ENCODE data around the gene GNA15.

Gene GNA15

DNA sequence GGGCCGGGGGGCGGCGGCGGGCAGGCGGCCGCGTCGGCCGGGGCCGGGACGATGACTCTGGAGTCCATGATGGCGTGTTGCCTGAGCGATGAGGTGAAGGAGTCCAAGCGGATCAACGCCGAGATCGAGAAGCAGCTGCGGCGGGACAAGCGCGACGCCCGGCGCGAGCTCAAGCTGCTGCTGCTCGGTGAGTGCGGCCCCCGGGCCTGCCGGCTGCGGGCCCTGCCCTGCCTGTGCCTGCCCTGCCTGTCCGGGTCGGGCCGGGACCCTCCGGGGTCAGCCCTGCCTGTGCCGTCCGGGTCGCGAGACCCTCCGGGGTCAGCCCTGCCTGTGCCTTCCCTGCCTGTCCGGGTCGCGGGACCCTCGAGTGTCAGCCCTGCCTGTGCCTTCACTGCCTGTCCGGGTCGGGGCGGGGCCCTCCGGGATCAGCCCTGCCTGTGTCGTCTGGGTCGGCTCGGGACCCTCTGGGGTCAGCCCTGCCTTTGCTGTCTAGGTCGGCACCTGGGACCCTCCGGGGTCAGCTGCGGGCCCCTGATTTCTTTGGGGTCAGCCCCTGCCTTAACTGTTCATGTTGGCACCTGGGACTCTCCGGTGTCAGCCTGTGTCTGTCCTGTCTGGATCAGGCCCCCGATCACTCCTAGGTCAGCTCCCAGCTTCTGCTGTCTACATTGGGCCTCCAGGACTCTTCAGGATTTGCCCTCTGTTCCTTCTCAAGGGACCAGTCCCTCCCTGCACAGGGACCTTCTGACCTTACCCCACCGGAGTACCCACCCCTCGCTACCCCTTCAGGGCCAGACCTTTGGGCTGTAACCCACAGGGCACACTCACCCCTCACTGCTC, 41.0 kb upstream of the GNA15 start:
- Histone ChIP-seq H3K4me3 (ENCODE audit: insufficient read depth, low read length, poor library complexity, severe bottlenecking) (peak overlapping the region; percentile 60), H2AFZ (ENCODE audit: low read depth, low read length, severe bottlenecking) (peak overlapping the region; percentile 7), H3K36me3 (ENCODE audit: low read length) (no peaks in the 10 kb centered on the region), H3K9me2 (replicated peaks; ENCODE audit: insufficient read depth, low read length) (no peaks in the 10 kb centered on the region), H3K27me3 (ENCODE audit: low read length) (no peaks in the 10 kb centered on the region), H3K27ac (ENCODE audit: low read depth, low read length) (no peak overlapping the region), H3F3A (ENCODE audit: insufficient read depth) (no peaks in the 10 kb centered on the region), H3K9ac (ENCODE audit: low read length) (peak overlapping the region; percentile 71), H3K4me2 (ENCODE audit: low read depth, low read length, poor library complexity, severe bottlenecking) (peak overlapping the region; percentile 87), H3K79me2 (ENCODE audit: insufficient read depth, low read length) (no peaks in the 10 kb centered on the region), H3K9me3 (ENCODE audit: insufficient read depth, low read length) (no peaks in the 10 kb centered on the region), H4K20me1 (ENCODE audit: low read depth, low read length) (no peaks in the 10 kb centered on the region)
- no peak for TF ChIP-seq EZH2phosphoT487 (conservative IDR thresholded peaks at IDR 0.05; ENCODE audit: low read length)
- TF ChIP-seq, protein P1, sequence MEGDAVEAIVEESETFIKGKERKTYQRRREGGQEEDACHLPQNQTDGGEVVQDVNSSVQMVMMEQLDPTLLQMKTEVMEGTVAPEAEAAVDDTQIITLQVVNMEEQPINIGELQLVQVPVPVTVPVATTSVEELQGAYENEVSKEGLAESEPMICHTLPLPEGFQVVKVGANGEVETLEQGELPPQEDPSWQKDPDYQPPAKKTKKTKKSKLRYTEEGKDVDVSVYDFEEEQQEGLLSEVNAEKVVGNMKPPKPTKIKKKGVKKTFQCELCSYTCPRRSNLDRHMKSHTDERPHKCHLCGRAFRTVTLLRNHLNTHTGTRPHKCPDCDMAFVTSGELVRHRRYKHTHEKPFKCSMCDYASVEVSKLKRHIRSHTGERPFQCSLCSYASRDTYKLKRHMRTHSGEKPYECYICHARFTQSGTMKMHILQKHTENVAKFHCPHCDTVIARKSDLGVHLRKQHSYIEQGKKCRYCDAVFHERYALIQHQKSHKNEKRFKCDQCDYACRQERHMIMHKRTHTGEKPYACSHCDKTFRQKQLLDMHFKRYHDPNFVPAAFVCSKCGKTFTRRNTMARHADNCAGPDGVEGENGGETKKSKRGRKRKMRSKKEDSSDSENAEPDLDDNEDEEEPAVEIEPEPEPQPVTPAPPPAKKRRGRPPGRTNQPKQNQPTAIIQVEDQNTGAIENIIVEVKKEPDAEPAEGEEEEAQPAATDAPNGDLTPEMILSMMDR (IDR thresholded peaks at IDR 0.05; ENCODE audit: insufficient read depth, low read length, poor library complexity, severe bottlenecking) = no peak

DNA sequence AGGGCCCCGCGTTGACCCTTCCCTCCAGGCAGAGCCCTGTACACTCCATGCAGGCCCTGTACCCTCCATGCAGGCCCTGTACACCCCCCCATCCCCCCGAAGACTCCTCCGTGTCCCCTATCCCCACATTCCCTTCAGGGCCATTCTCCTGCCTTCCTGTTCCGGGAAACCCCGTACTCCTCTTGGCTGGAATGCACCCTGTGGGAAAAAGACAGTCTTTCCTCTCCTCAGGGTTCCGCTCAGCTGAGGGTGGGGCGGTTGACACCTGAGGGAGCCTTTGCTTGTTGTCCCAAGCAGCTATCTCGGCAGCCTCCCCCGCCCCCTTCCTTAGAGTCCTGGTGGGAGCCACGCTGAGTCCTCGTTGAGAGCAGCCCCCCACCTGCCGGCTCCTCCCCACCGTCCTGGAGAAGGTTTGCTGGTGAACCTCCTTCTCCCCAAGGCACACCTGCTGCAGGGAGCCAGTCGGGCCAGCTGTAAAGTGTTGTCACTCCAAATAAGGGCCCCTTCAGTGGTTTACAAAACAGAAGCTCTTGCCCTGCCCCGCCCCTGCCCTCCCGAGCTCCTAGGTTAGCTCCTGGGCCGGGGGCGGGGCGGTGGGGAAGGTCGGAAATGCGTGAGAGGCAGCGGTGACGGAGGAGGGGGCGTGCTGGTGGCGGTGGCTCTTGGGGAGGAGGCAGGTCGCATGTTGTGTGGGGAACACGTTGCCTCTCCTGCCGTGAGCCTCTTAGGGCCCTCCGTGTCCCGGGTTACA, 40.2 kb upstream of the GNA15 start:
- H3K9me2 ChIP-seq (replicated peaks; ENCODE audit: insufficient read depth, low read length) = no peaks in the 10 kb centered on the region
- H3K27me3 ChIP-seq (ENCODE audit: low read length) = no peaks in the 10 kb centered on the region
- no peaks in the 10 kb centered on the region for H3K79me2 ChIP-seq (ENCODE audit: insufficient read depth, low read length)
- H3K9ac ChIP-seq (ENCODE audit: low read length) = peak overlapping the region; percentile 71
- no peaks in the 10 kb centered on the region for H3K36me3 ChIP-seq (ENCODE audit: low read length)
- H4K20me1 ChIP-seq (ENCODE audit: low read depth, low read length) = no peaks in the 10 kb centered on the region
- peak overlapping the region; percentile 87 for H3K4me2 ChIP-seq (ENCODE audit: low read depth, low read length, poor library complexity, severe bottlenecking)
- no peak overlapping the region for H2AFZ ChIP-seq (ENCODE audit: low read depth, low read length, severe bottlenecking)
- H3F3A ChIP-seq (ENCODE audit: insufficient read depth) = no peaks in the 10 kb centered on the region
- H3K4me3 ChIP-seq (ENCODE audit: insufficient read depth, low read length, poor library complexity, severe bottlenecking) = no peak overlapping the region
- no peaks in the 10 kb centered on the region for H3K9me3 ChIP-seq (ENCODE audit: insufficient read depth, low read length)
- no peak overlapping the region for H3K27ac ChIP-seq (ENCODE audit: low read depth, low read length)
- TF ChIP-seq, protein P1 (IDR thresholded peaks at IDR 0.05; ENCODE audit: insufficient read depth, low read length, poor library complexity, severe bottlenecking) = no peak
- no peak for TF ChIP-seq EZH2phosphoT487 (conservative IDR thresholded peaks at IDR 0.05; ENCODE audit: low read length)

DNA sequence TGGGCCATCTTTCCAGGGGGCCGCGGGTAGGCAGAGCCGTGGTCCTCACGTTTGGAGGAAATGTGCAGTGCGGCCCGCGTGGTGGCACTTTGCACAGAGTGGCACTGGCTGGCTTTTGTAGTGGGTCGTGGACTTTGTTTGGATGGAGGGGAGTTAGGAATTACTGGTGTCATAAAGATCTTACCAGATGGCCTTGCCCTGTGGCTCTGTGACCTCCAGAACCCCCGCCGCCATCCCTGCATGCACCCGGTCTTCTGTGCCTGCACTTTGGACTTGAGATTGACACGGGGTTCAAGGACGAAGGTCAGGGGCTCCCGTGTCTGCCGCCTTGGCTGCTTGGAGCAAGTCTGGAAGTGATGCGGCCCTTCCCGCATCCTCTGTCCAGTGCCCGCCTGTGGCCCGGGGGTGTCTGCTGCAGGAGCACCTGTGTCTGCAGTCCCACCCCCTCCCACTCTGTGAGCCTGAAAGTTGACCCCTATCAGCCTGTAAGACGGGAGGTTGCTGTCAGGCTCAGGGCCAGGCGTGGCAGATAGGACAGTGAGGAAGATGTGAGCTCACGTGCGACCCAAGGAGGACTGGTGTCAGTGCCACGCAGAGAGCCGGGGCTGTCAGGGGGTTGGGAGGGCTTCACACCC, 39.4 kb upstream of the GNA15 start:
- Histone ChIP-seq H3K9me3 (ENCODE audit: insufficient read depth, low read length) (no peaks in the 10 kb centered on the region), H2AFZ (ENCODE audit: low read depth, low read length, severe bottlenecking) (no peak overlapping the region), H3K4me2 (ENCODE audit: low read depth, low read length, poor library complexity, severe bottlenecking) (no peak overlapping the region), H3K79me2 (ENCODE audit: insufficient read depth, low read length) (no peaks in the 10 kb centered on the region), H3K9ac (ENCODE audit: low read length) (no peak overlapping the region), H3F3A (ENCODE audit: insufficient read depth) (no peaks in the 10 kb centered on the region), H4K20me1 (ENCODE audit: low read depth, low read length) (no peaks in the 10 kb centered on the region), H3K4me3 (ENCODE audit: insufficient read depth, low read length, poor library complexity, severe bottlenecking) (no peak overlapping the region), H3K27me3 (ENCODE audit: low read length) (no peaks in the 10 kb centered on the region), H3K27ac (ENCODE audit: low read depth, low read length) (no peak overlapping the region), H3K9me2 (replicated peaks; ENCODE audit: insufficient read depth, low read length) (no peaks in the 10 kb centered on the region), H3K36me3 (ENCODE audit: low read length) (no peaks in the 10 kb centered on the region)
- TF ChIP-seq EZH2phosphoT487 (conservative IDR thresholded peaks at IDR 0.05; ENCODE audit: low read length) = no peak
- TF ChIP-seq, protein P1 (IDR thresholded peaks at IDR 0.05; ENCODE audit: insufficient read depth, low read length, poor library complexity, severe bottlenecking) = no peak
